GM12878 (cell line): ENCODE measurements around the gene AMMECR1. TPM values are rescaled to one million over a fixed set of nuclear protein-coding genes. Genes with fewer than 3 reads are reported as not detected.
"Not testable (repeated sequence)": the region's sequence is repeated elsewhere in the genome, so short reads cannot be mapped to it uniquely, and the experiment has no call there.

Experiments
- ATAC-seq: fragments of 200-7000 bp; cut with Tn5 transposase; 3 replicates; pipeline ENCODE4 v1.9.1; 2020; ENCODE audit warnings: mild to moderate bottlenecking, moderate library complexity
- BruUV-seq: library from RNA; stranded (reverse); fragments of 400-500 nt; replicated peaks from 2 replicates; lab custom pipeline; 2021; lab: Mats Ljungman, UMichigan
- CTCF ChIA-PET: fragments of 300-600 bp; sonication (Branson Sonifier 250); formaldehyde crosslinking; extraction: SDS; loops from one replicate; lab custom pipeline; 2021; ENCODE audit warnings: inconsistent platforms; lab: Yijun Ruan, JAX
- POLR2A ChIA-PET: fragments of 350-600 bp; formaldehyde crosslinking; extraction: SDS; loops from one replicate; lab custom pipeline; 2021; ENCODE audit warnings: inconsistent platforms; lab: Charles Lee
- RAD21 ChIA-PET: fragments of 300-600 bp; sonication (Branson Sonifier 250); formaldehyde crosslinking; loops from one replicate; lab custom pipeline; 2023; ENCODE audit warnings: antibody characterized with exemption; ENCODE audit not compliant: unreplicated experiment; lab: Charles Lee
- SMC1A ChIA-PET: fragments of 300-600 bp; sonication (Branson Sonifier 250); formaldehyde crosslinking; loops from one replicate; lab custom pipeline; 2023; ENCODE audit not compliant: unreplicated experiment, uncharacterized antibody; lab: Charles Lee
- DNase-seq: peaks from one replicate; pipeline ENCODE4 v3.0.0-alpha.2; 2011; ENCODE audit warnings: low read depth, low spot score
- FAIRE-seq: peaks from 3 replicates; lab custom pipeline; 2011; peaks lifted over from hg19 to GRCh38; lab: Jason Lieb, UNC
- H2AFZ ChIP-seq: 2 replicates; pipeline ENCODE4 v1.6.0; 2011; ENCODE audit warnings: low read depth, low read length, control low read depth; ENCODE audit not compliant: control insufficient read depth
- H3K27ac ChIP-seq: 2 replicates; pipeline ENCODE4 v1.5.1; 2011; ENCODE audit warnings: control low read depth; ENCODE audit not compliant: control insufficient read depth, insufficient read depth
- H3K27me3 ChIP-seq, 2 experiments: replicated peaks in 1 of 2; 2 replicates each; pipeline versions ENCODE4 v1.6.0 to v1.6.1; 2011; ENCODE audit warnings: low read length in 1 of 2; ENCODE audit not compliant: control insufficient read depth in 2 of 2, insufficient read depth in 2 of 2
- H3K36me3 ChIP-seq, 2 experiments: 2 replicates each; pipeline ENCODE4 v1.5.1; 2011; ENCODE audit warnings: low read length in 1 of 2; ENCODE audit not compliant: control insufficient read depth in 2 of 2, insufficient read depth in 2 of 2
- H3K4me1 ChIP-seq: 2 replicates; pipeline ENCODE4 v1.6.1; 2011; ENCODE audit warnings: mild to moderate bottlenecking, low read length, moderate library complexity, mixed read lengths; ENCODE audit not compliant: control insufficient read depth, insufficient read depth
- H3K4me2 ChIP-seq: 2 replicates; pipeline ENCODE4 v1.6.0; 2011; ENCODE audit warnings: control low read depth; ENCODE audit not compliant: control insufficient read depth, insufficient read depth
- H3K4me3 ChIP-seq: fragments of 200-600 bp; sonication (generic); 2 replicates; pipeline ENCODE4 v1.5.1; 2016
- H3K79me2 ChIP-seq: 2 replicates; pipeline ENCODE4 v1.6.0; 2011; ENCODE audit warnings: low read length; ENCODE audit not compliant: control insufficient read depth, insufficient read depth
- H3K9ac ChIP-seq: 2 replicates; pipeline ENCODE4 v1.8.0; 2011; ENCODE audit warnings: low read length, control low read depth, mixed read lengths; ENCODE audit not compliant: control insufficient read depth, insufficient read depth
- H3K9me3 ChIP-seq: replicated peaks from 3 replicates; pipeline ENCODE4 v1.5.1; 2011; ENCODE audit warnings: mild to moderate bottlenecking, low read length; ENCODE audit not compliant: control insufficient read depth, insufficient read depth
- H4K20me1 ChIP-seq: 2 replicates; pipeline ENCODE4 v1.6.0; 2011; ENCODE audit not compliant: control insufficient read depth, insufficient read depth
- ELK1 ChIP-seq: IDR thresholded peaks from 2 replicates; pipeline ENCODE4 v1.6.1; 2012; ENCODE audit warnings: low read depth, low read length, improper control_type of control experiment
- IKZF1 ChIP-seq: fragments of 450-650 bp; conservative IDR thresholded peaks from 2 replicates; pipeline ENCODE4 v1.6.1; 2017; ENCODE audit warnings: antibody characterized with exemption, mild to moderate bottlenecking
- IKZF2 ChIP-seq, 2 experiments: fragments of 450-650 bp; IDR thresholded peaks; 2 replicates each; pipeline ENCODE4 v1.6.1; 2017; ENCODE audit warnings: mild to moderate bottlenecking in 2 of 2, moderate library complexity in 2 of 2
- KLF5 ChIP-seq: fragments of 450-650 bp; IDR thresholded peaks from 2 replicates; pipeline ENCODE4 v1.6.1; 2014; ENCODE audit warnings: mild to moderate bottlenecking; ENCODE audit not compliant: partially characterized antibody
- MEF2B ChIP-seq: fragments of 450-650 bp; IDR thresholded peaks from 2 replicates; pipeline ENCODE4 v1.6.1; 2018; ENCODE audit warnings: mild to moderate bottlenecking, moderate library complexity; ENCODE audit not compliant: partially characterized antibody, poor library complexity, severe bottlenecking
- MXI1 ChIP-seq: fragments of 150-350 bp; IDR thresholded peaks from 2 replicates; pipeline ENCODE4 v1.6.1; 2011; ENCODE audit warnings: low read depth, mild to moderate bottlenecking, inconsistent platforms, low read length, improper control_type of control experiment
- RAD51 ChIP-seq: fragments of 450-650 bp; IDR thresholded peaks from 2 replicates; pipeline ENCODE4 v1.6.1; 2016; ENCODE audit warnings: moderate library complexity, mild to moderate bottlenecking, inconsistent platforms
- RBBP5 ChIP-seq: fragments of 200-600 bp; sonication (generic); conservative IDR thresholded peaks from 2 replicates; pipeline ENCODE4 v1.6.1; 2016
- SMAD5 ChIP-seq: IDR thresholded peaks from 2 replicates; pipeline ENCODE4 v1.6.1; 2016; ENCODE audit warnings: antibody characterized with exemption, low read depth
- SMARCA5 ChIP-seq: fragments of 450-650 bp; IDR thresholded peaks from 2 replicates; pipeline ENCODE4 v1.6.1; 2017; ENCODE audit warnings: mild to moderate bottlenecking
- SPI1 ChIP-seq: IDR thresholded peaks from 2 replicates; pipeline ENCODE4 v1.6.1; 2011; ENCODE audit warnings: low read depth, mild to moderate bottlenecking, low read length, moderate library complexity, borderline replicate concordance; ENCODE audit not compliant: insufficient read depth
- SRF ChIP-seq, 2 experiments: IDR thresholded peaks; 2 replicates each; pipeline ENCODE4 v1.6.1; 2011; ENCODE audit warnings: low read depth in 2 of 2, low read length in 2 of 2, mild to moderate bottlenecking in 1 of 2, moderate library complexity in 1 of 2
- ZBED1 ChIP-seq: IDR thresholded peaks from 2 replicates; pipeline ENCODE4 v1.6.1; 2016; ENCODE audit warnings: borderline replicate concordance
- WGBS: methylation state at CpG from one replicate; pipeline ENCODE4 v1.1.6; 2016; ENCODE audit warnings: low lambda C conversion rate; ENCODE audit not compliant: insufficient replicate concordance, insufficient coverage; ENCODE audit errors: missing lambda C conversion rate; 5-methylcytosine and 5-hydroxymethylcytosine counted together
- in situ Hi-C: fragments of 300-500 bp; cut with MboI; formaldehyde crosslinking; loops from 9 replicates; pipeline ENCODE4 v1.14.3; 2018; ENCODE audit warnings: mixed read lengths
- intact Hi-C: fragments of 100-400 bp; cut with micrococcal nuclease; formaldehyde crosslinking; loops from one replicate; pipeline ENCODE4 v1.14.2; 2022; ENCODE audit not compliant: unreplicated experiment
- polyA plus RNA-seq, 11 experiments: library from polyadenylated mRNA; depleted of rRNA in 4 of 11; unstranded in 6 of 11; stranded (reverse) in 5 of 11; fragments of >200 nt; fragmentation: Nextera tagmentation in 4 of 11; fragmentation: Illumina TruSeq in 1 of 11; extraction: Ambion mirVana in 4 of 11; extraction: Trizol in 1 of 11; gene quantifications; 1 replicate in 1 of 11; 2 replicates in 10 of 11; pipeline versions ENCODE4 v1.2.1 to v1.2.3, GENCODE V29; 2011 to 2016; ENCODE audit warnings: inconsistent platforms in 2 of 11, missing spikeins in 2 of 11, low read depth in 1 of 11
- total RNA-seq, 4 experiments: library from RNA; depleted of rRNA in 3 of 4; stranded (reverse); fragments of >200 nt in 3 of 4; fragmentation: Illumina TruSeq in 1 of 4; extraction: Trizol in 1 of 4; gene quantifications; 2 replicates each; pipeline versions ENCODE4 v1.2.1 to v1.2.3, GENCODE V29; 2013 to 2021

AMMECR1 gene
- total and polyA plus RNA-seq, 10 of the 15 experiments (the other 5 are each of a cell fraction or from before 2014, with no cell fraction given) = 4.9 to 25.6 (median 10.7) TPM

- SMC1A ChIA-PET, H3K9ac ChIP-seq, H3K36me3 ChIP-seq, FAIRE-seq, H3K4me1 ChIP-seq, H3K4me3 ChIP-seq, BruUV-seq, H3K9me3 ChIP-seq, H2AFZ ChIP-seq, CTCF ChIA-PET, RAD21 ChIA-PET, H4K20me1 ChIP-seq, POLR2A ChIA-PET, H3K4me2 ChIP-seq, intact Hi-C loops, H3K27ac ChIP-seq, DNase-seq, in situ Hi-C loops, H3K27me3 ChIP-seq, ATAC-seq, H3K79me2 ChIP-seq: not testable (repeated sequence)
- WGBS = 100% methylated on average over 1 of the region's 1 CpG
Observed at GRCh38 chrX:110333458-110333857, 15.6 kb upstream of the AMMECR1 start.

GRCh38 chrX:110331444-110332030 lies 13.7 kb upstream of the AMMECR1 start:
- no peaks in the 10 kb centered on the region for H3K36me3 ChIP-seq
- H3K4me1 ChIP-seq = no peaks in the 10 kb centered on the region
- FAIRE-seq (no peak), DNase-seq (no peak), ATAC-seq (peak; percentile 52; the same call in 2 of the 3 replicates)
- H3K9ac ChIP-seq = no peak overlapping the region
- TF ChIP-seq RAD51 = no peak
- no peak for TF ChIP-seq MXI1
- no peak for TF ChIP-seq SMARCA5
- TF ChIP-seq KLF5 = no peak
- no peak for TF ChIP-seq SMAD5
- TF ChIP-seq RBBP5 = no peak
- TF ChIP-seq IKZF2 (IDR thresholded peaks at IDR 0.05) = peak; percentile 39 to 42; a peak in 2 of 4 replicates
- TF ChIP-seq ZBED1 = no peak
- no peak for TF ChIP-seq ELK1
- TF ChIP-seq SPI1 = peak; percentile 40; the same call in 1 of the 2 replicates
- TF ChIP-seq IKZF1 = 0 out of 2 replicates have a peak, but pooled peaks have one; percentile 33
- TF ChIP-seq MEF2B = peak; percentile 24
- TF ChIP-seq SRF (IDR thresholded peaks at IDR 0.05; ENCODE audit: low read depth in 2 of 2, low read length in 2 of 2) = no peak
- no TSS peak for BruUV-seq
- H3K4me2 ChIP-seq = no peak overlapping the region
- in situ Hi-C loops = no loop called here
- intact Hi-C loops = no loop called here
- CTCF ChIA-PET = no interaction called here
- RAD21 ChIA-PET = no interaction called here
- no peaks in the 10 kb centered on the region for H3K27me3 ChIP-seq
- SMC1A ChIA-PET = interaction anchor here (2.2 kb wide), 1 partner anchor 12 kb away, joined by 5 read pairs; no protein-coding TSS in a partner anchor
- H3K9me3 ChIP-seq = no peaks in the 10 kb centered on the region; the same call in 2 of the 3 replicates
- no peaks in the 10 kb centered on the region for H4K20me1 ChIP-seq
- no peak overlapping the region for H3K27ac ChIP-seq
- no peak overlapping the region for H2AFZ ChIP-seq
- H3K4me3 ChIP-seq = no peak overlapping the region
- H3K79me2 ChIP-seq = no peaks in the 10 kb centered on the region
- 2% methylated on average over 3 of the region's 3 CpGs for WGBS
- POLR2A ChIA-PET = no interaction called here
